ENCODE results near the gene CD99.

GRCh38 chrX:2665387-2666304 is 25.4 kb upstream of the CD99 start:
- TF ChIP-seq CTCF (optimal IDR thresholded peaks at IDR 0.05 in 1 of 3, IDR thresholded peaks at IDR 0.05 in 1 of 3, conservative IDR thresholded peaks at IDR 0.05 in 1 of 3; ENCODE audit: extremely low read depth in 1 of 3, insufficient read depth in 2 of 3, low read length in 3 of 3) (no peak), EZH2 (IDR thresholded peaks at IDR 0.05; ENCODE audit: low read length) (no peak)
